ENCODE measurements around the gene PNPLA7.
A peak's percentile ranks its signal among the peaks of the same experiment; 100 is the strongest.
"Not testable (repeated sequence)": the region's sequence is repeated elsewhere in the genome, so short reads cannot be mapped to it uniquely, and the experiment has no call there.

Gene PNPLA7

GRCh38 chr9:137550231-137550621 lies at the start of gene PNPLA7:
TSS of gene PNPLA7 (minus strand) at chr9:137550402. CDS start at chr9:137550197, 205 bp downstream.
- DNase-seq: peak; percentile 81

GRCh38 chr9:137598943-137599342 lies 48.7 kb upstream of the PNPLA7 start:
- DNase-seq: no peak

- DNase-seq: not testable (repeated sequence)
These were observed 46.4 kb upstream of the PNPLA7 start for GRCh38 chr9:137596577-137596976.

- DNase-seq: no peak
These were observed 43.0 kb upstream of the PNPLA7 start for GRCh38 chr9:137593176-137593575.

GRCh38 chr9:137592767-137593166 lies 42.6 kb upstream of the PNPLA7 start:
- DNase-seq: no peak

- DNase-seq: peak; percentile 85
These were observed 40.5 kb upstream of the PNPLA7 start, which contains the start of gene ZMYND19 for GRCh38 chr9:137590469-137591383. TSS of gene ZMYND19 (minus strand) at chr9:137590512. CDS start at chr9:137590263, 249 bp downstream.

GRCh38 chr9:137590123-137590468 lies 39.9 kb upstream of the PNPLA7 start:
- DNase-seq: no peak

- DNase-seq: no peak
These were observed 39.4 kb upstream of the PNPLA7 start for GRCh38 chr9:137589441-137590122.

GRCh38 chr9:137588891-137589290 lies 38.7 kb upstream of the PNPLA7 start:
- DNase-seq: no peak

GRCh38 chr9:137588311-137588710 lies 38.1 kb upstream of the PNPLA7 start:
- DNase-seq: no peak

- no peak for DNase-seq
These were observed 36.7 kb upstream of the PNPLA7 start for GRCh38 chr9:137586854-137587253.

- no peak for DNase-seq
These were observed 33.8 kb upstream of the PNPLA7 start for GRCh38 chr9:137583957-137584356.

GRCh38 chr9:137583347-137583746 lies 33.1 kb upstream of the PNPLA7 start:
- no peak for DNase-seq

GRCh38 chr9:137582286-137582860 lies 32.2 kb upstream of the PNPLA7 start:
- DNase-seq: no peak

GRCh38 chr9:137581361-137582285 lies 31.4 kb upstream of the PNPLA7 start:
- no peak for DNase-seq

GRCh38 chr9:137580954-137581322 lies 30.7 kb upstream of the PNPLA7 start:
- no peak for DNase-seq

- DNase-seq: no peak
These were observed 30.2 kb upstream of the PNPLA7 start for GRCh38 chr9:137580209-137580953.

- no peak for DNase-seq
These were observed 29.0 kb upstream of the PNPLA7 start for GRCh38 chr9:137579259-137579604.

GRCh38 chr9:137578518-137579258 lies 28.5 kb upstream of the PNPLA7 start, which contains the start of gene DPH7:
TSS of gene DPH7 (minus strand) at chr9:137578925. CDS start at chr9:137578777, 148 bp downstream.
- DNase-seq: peak; percentile 89

- no peak for DNase-seq
These were observed 25.7 kb upstream of the PNPLA7 start for GRCh38 chr9:137575716-137576411.

- DNase-seq: no peak
These were observed 25.1 kb upstream of the PNPLA7 start for GRCh38 chr9:137575364-137575715.
